ENCODE data around the gene SLC15A3. TPM values are rescaled to one million over a fixed set of nuclear protein-coding genes. Genes with fewer than 3 reads are reported as not detected.

SLC15A3 gene
- total RNA-seq (2014; rRNA removed; shearing (Covaris generic)) (7.2 and 12.6 TPM in 2 replicates), total RNA-seq (2022) (41.4 and 43.9 TPM in 2 replicates), Bru-seq, nascent RNA (percentile 64 among the genes with signal in this experiment), BruChase-seq, experiment 1, labeled RNA remaining after a 6-hour chase (percentile 57 among the genes with signal in this experiment), BruChase-seq, experiment 2, labeled RNA remaining after a 2-hour chase (percentile 61 among the genes with signal in this experiment)
- long read RNA-seq, transcript SLC15A3-201 (8 exons, 2,115 nt): major isoform, 7 of 17 reads
- long read RNA-seq, partial matches to known transcripts: 3 of 17 reads
- long read RNA-seq, other reads (novel, unspliced or antisense): 5 of 17 reads

DNA sequence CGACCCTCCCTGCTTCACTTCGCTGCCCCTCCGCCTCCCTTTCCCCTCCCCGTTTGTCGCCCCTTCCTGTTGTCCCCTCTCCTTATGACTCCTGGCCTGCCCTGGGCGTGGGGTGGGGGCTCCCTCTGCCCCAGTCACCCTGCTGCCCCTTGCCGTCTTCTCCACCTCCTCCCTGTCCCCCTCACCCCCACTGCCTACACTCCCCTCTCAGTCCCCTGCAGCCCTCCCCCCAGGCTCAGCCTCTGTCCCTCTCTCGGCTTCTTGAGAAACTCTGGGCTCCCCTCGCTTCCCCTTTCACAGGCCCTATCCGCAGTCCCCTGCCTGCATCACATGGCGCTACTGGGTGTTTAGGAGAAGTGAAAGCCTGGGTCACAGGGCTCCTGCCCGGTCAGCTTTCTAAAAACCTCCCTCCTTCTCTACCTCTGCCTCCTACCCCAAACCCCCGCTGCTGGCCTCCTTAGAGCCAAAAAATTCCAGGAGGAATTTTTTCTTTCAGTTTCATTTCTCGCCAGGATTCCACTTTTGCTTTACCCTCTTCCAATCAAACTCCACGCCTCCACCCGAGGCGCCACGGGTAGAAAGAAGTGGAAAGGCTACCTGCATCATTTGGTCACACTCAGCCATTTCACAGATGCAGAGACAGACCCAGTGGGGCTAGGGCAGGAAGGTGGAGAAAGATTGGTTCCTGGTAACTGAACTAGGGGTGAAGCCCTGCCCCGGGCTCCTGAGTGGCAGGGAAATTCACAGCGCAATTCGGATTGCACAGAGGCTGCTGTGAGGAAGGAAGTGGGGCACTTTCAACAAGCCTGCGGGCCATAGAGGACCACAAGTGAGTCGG lies at the start of gene SLC15A3:
Gene SLC15A3, minus strand, starts transcription at position 273 of the 838 bp plus-strand sequence. CDS start 625 bp downstream, outside the sequence.
- peak within 1 kb of the TSS; percentile 47 for H3K27ac ChIP-seq (ENCODE audit: low read depth, low read length, poor library complexity, severe bottlenecking)
- peak within 1 kb of the TSS; percentile 89 for H2AFZ ChIP-seq (ENCODE audit: low read length)
- CTCF ChIA-PET (ENCODE audit: unreplicated experiment): interaction anchor here (1.3 kb wide), 1 partner anchor 39 kb away, joined by 5 read pairs; the partner anchor contains the start of gene TMEM109

DNA sequence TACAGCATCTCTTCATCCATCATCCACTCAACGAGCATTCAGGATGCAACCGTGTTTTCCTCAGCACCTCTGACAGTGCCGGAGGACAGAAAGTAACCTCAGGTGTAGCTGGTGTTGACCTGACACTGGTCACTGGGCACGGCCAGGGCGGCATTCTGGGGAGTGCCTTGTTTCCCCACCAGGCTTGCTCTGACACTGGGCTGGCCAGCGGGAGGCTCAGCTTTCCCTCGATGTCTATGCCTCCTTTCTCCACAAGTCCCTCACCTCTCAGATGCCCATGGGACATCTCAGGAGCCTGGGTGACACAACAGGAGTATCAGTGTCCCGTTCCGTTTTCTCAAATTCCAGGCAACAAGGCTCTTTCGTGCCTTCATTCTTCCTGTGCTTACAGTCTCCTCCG lies 48.5 kb upstream of the SLC15A3 start:
- no peak for TF ChIP-seq EZH2phosphoT487 (IDR thresholded peaks at IDR 0.05; ENCODE audit: borderline replicate concordance, low read depth, low read length)
- TF ChIP-seq, protein P1, sequence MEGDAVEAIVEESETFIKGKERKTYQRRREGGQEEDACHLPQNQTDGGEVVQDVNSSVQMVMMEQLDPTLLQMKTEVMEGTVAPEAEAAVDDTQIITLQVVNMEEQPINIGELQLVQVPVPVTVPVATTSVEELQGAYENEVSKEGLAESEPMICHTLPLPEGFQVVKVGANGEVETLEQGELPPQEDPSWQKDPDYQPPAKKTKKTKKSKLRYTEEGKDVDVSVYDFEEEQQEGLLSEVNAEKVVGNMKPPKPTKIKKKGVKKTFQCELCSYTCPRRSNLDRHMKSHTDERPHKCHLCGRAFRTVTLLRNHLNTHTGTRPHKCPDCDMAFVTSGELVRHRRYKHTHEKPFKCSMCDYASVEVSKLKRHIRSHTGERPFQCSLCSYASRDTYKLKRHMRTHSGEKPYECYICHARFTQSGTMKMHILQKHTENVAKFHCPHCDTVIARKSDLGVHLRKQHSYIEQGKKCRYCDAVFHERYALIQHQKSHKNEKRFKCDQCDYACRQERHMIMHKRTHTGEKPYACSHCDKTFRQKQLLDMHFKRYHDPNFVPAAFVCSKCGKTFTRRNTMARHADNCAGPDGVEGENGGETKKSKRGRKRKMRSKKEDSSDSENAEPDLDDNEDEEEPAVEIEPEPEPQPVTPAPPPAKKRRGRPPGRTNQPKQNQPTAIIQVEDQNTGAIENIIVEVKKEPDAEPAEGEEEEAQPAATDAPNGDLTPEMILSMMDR (conservative IDR thresholded peaks at IDR 0.05; ENCODE audit: low read length): no peak
- Histone ChIP-seq H3K4me3 (ENCODE audit: low read depth, low read length, poor library complexity, severe bottlenecking) (no peak overlapping the region), H4K20me1 (ENCODE audit: insufficient read depth, low read length) (no peaks in the 10 kb centered on the region), H3K4me2 (ENCODE audit: low read length) (no peak overlapping the region), H3K79me2 (ENCODE audit: insufficient read depth, low read depth, low read length) (no peaks in the 10 kb centered on the region), H2AFZ (ENCODE audit: low read length) (no peak overlapping the region), H3K36me3 (ENCODE audit: insufficient read depth, low read length) (no peaks in the 10 kb centered on the region), H3K9me3 (ENCODE audit: low read length) (no peaks in the 10 kb centered on the region), H3K27ac (ENCODE audit: low read depth, low read length, poor library complexity, severe bottlenecking) (no peak overlapping the region), H3K9me2 (ENCODE audit: insufficient read depth, low read length) (no peaks in the 10 kb centered on the region), H3K4me1 (ENCODE audit: insufficient read depth, low read length, poor library complexity, severe bottlenecking) (no peaks in the 10 kb centered on the region)
- intact Hi-C loops (cut with micrococcal nuclease; ENCODE audit: unreplicated experiment): no loop called here
- DNase-seq (ENCODE audit: low spot score): no peak
- no TSS peak for BruUV-seq (replicated peaks)
- CTCF ChIA-PET (ENCODE audit: unreplicated experiment): interaction anchor here (0.6 kb wide), 1 partner anchor 281 kb away, joined by 4 read pairs; no protein-coding TSS in a partner anchor
- POLR2A ChIA-PET: no interaction called here

More for the DNA sequence above, at the start of gene SLC15A3:
- intact Hi-C loops (cut with micrococcal nuclease; ENCODE audit: unreplicated experiment): loop anchor here (1.0 to 10.0 kb wide), 3 partner anchors 37 to 209 kb away; partner anchors contain the start of gene VPS37C
- Histone ChIP-seq H3K4me3 (ENCODE audit: low read depth, low read length, poor library complexity, severe bottlenecking) (peak within 1 kb of the TSS; percentile 64), H3K4me1 (ENCODE audit: insufficient read depth, low read length, poor library complexity, severe bottlenecking) (peaks cover 36% of the 10 kb centered on the region), H4K20me1 (ENCODE audit: insufficient read depth, low read length) (no peaks in the 10 kb centered on the region), H3K79me2 (ENCODE audit: insufficient read depth, low read depth, low read length) (peaks cover 3% of the 10 kb centered on the region; the same call in 1 of the 2 replicates), H3K9me2 (ENCODE audit: insufficient read depth, low read length) (no peaks in the 10 kb centered on the region), H3K9me3 (ENCODE audit: low read length) (no peaks in the 10 kb centered on the region), H3K4me2 (ENCODE audit: low read length) (peak within 1 kb of the TSS; percentile 80), H3K36me3 (ENCODE audit: insufficient read depth, low read length) (no peaks in the 10 kb centered on the region)
- POLR2A ChIA-PET: interaction anchor here (0.5 to 1.4 kb wide), 4 partner anchors 33 to 1282 kb away, joined by 3 to 5 read pairs (median 4); no protein-coding TSS in a partner anchor
- TF ChIP-seq, protein P1 (conservative IDR thresholded peaks at IDR 0.05; ENCODE audit: low read length): no peak
- DNase-seq (ENCODE audit: low spot score): peak; percentile 86
- BruUV-seq (replicated peaks): no TSS peak

All from OCI-LY7 (cell line).